Mesothelial cell of epicardium (in vitro differentiated cells): Measurements from ENCODE around the gene TSC1. TPM values are rescaled to one million over a fixed set of nuclear protein-coding genes. Genes with fewer than 3 reads are reported as not detected.

Experiments used
- DNase-seq, 2 experiments: peaks; one replicate each; pipeline ENCODE4 v3.0.0; 2021; ENCODE audit warnings: low spot score in 2 of 2; ENCODE audit not compliant: unreplicated experiment in 2 of 2
- H3K27ac Mint-ChIP-seq: 2 replicates; pipeline ENCODE4 v1.8.0; 2021; ENCODE audit warnings: mixed read lengths
- H3K27me3 Mint-ChIP-seq: 2 replicates; pipeline ENCODE4 v1.8.0; 2021; ENCODE audit warnings: low read depth, mixed read lengths
- H3K36me3 Mint-ChIP-seq: 2 replicates; pipeline ENCODE4 v1.8.0; 2021; ENCODE audit warnings: mixed read lengths
- H3K4me1 Mint-ChIP-seq: 2 replicates; pipeline ENCODE4 v1.8.0; 2021; ENCODE audit warnings: mixed read lengths
- H3K4me3 Mint-ChIP-seq: 2 replicates; pipeline ENCODE4 v1.8.0; 2021; ENCODE audit warnings: mild to moderate bottlenecking, moderate library complexity, mixed read lengths
- H3K9me3 Mint-ChIP-seq: 2 replicates; pipeline ENCODE4 v1.8.0; 2021; ENCODE audit warnings: mixed read lengths
- total RNA-seq: library from RNA; stranded (reverse); gene quantifications from 3 replicates; pipeline ENCODE4 v1.2.1, GENCODE V29; 2021
- TF ChIP-seq, protein P1 (sequence below): fragments of 200-600 bp; sonication (generic); IDR thresholded peaks from one replicate; pipeline ENCODE4 v1.5.0; 2021; ENCODE audit warnings: antibody characterized with exemption; ENCODE audit not compliant: unreplicated experiment

Gene TSC1
- total RNA-seq, 1 donor from 2014 or later = 68.5 TPM

DNA sequence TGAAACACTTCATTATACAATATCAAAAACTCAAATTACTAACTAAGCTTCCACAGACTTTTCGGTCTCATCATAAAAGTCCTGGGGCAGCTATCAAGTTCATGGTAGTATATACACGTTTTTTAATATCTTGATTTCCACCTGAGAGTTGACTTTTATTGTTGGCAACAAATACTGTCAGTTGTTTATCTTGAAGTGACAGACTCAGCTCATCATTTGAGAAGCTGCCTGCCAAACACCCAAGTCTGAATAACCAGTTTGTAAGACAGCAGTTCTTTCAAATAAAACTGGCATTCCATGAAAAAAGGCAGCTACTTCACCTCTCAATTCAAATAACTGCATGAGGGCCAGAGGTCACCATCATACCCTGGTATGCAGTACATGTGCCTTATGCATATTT lies 35.1 kb downstream of the TSC1 start:
- no peak for DNase-seq
- Mint-ChIP-seq H3K4me1 (no peaks in the 10 kb centered on the region), H3K36me3 (peaks cover 34% of the 10 kb centered on the region), H3K9me3 (no peaks in the 10 kb centered on the region), H3K4me3 (no peak overlapping the region), H3K27me3 (no peaks in the 10 kb centered on the region), H3K27ac (no peak overlapping the region)
- TF ChIP-seq, protein P1, sequence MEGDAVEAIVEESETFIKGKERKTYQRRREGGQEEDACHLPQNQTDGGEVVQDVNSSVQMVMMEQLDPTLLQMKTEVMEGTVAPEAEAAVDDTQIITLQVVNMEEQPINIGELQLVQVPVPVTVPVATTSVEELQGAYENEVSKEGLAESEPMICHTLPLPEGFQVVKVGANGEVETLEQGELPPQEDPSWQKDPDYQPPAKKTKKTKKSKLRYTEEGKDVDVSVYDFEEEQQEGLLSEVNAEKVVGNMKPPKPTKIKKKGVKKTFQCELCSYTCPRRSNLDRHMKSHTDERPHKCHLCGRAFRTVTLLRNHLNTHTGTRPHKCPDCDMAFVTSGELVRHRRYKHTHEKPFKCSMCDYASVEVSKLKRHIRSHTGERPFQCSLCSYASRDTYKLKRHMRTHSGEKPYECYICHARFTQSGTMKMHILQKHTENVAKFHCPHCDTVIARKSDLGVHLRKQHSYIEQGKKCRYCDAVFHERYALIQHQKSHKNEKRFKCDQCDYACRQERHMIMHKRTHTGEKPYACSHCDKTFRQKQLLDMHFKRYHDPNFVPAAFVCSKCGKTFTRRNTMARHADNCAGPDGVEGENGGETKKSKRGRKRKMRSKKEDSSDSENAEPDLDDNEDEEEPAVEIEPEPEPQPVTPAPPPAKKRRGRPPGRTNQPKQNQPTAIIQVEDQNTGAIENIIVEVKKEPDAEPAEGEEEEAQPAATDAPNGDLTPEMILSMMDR = no peak

DNA sequence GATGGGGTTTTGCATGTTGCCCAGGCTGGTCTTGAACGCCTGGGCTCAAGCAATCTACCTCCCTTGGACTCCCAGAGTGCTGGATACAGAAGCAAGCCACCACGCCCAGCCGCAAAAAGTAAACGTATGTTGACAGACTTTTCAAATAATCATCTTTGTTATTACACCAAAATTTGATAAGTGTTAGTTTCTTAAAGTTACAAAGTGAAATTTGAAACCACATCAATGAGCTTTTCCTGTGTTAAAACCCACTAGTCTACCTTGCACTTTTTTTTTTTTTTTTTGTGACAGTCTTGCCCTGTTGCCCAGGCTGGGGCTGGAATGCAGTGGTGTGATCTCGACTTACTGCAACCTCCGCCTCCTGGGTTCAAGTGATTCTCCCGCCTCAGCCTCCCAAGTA lies 35.8 kb downstream of the TSC1 start:
- Mint-ChIP-seq H3K27me3 (no peaks in the 10 kb centered on the region), H3K4me3 (no peak overlapping the region), H3K27ac (no peak overlapping the region), H3K4me1 (no peaks in the 10 kb centered on the region), H3K36me3 (peaks cover 36% of the 10 kb centered on the region), H3K9me3 (no peaks in the 10 kb centered on the region)
- TF ChIP-seq, protein P1 = no peak
- DNase-seq = no peak

DNA sequence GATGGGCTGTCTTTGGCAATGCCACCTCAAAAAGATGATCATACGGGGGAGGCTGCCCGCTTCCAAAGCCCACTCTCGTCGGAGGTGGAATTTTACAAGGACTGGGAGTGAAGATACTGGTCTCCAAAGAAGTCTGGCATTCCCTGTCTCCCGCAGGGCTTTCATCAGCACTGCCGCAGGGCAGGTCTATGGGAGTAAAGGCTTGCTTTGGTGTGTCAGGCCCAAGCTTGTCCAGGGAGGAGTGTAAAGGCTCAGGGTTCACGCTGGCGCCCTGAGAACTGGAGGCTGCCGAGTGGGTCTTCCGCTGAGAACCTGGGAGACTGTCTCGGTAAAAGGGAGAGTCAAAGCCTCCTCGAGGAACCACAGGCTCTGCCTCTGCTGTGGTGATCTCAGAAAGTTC lies 38.7 kb downstream of the TSC1 start:
- DNase-seq = no peak
- Mint-ChIP-seq H3K27me3 (no peaks in the 10 kb centered on the region), H3K27ac (no peak overlapping the region), H3K9me3 (no peaks in the 10 kb centered on the region), H3K4me3 (no peak overlapping the region), H3K36me3 (peaks cover 39% of the 10 kb centered on the region), H3K4me1 (no peaks in the 10 kb centered on the region)
- TF ChIP-seq, protein P1 = no peak

DNA sequence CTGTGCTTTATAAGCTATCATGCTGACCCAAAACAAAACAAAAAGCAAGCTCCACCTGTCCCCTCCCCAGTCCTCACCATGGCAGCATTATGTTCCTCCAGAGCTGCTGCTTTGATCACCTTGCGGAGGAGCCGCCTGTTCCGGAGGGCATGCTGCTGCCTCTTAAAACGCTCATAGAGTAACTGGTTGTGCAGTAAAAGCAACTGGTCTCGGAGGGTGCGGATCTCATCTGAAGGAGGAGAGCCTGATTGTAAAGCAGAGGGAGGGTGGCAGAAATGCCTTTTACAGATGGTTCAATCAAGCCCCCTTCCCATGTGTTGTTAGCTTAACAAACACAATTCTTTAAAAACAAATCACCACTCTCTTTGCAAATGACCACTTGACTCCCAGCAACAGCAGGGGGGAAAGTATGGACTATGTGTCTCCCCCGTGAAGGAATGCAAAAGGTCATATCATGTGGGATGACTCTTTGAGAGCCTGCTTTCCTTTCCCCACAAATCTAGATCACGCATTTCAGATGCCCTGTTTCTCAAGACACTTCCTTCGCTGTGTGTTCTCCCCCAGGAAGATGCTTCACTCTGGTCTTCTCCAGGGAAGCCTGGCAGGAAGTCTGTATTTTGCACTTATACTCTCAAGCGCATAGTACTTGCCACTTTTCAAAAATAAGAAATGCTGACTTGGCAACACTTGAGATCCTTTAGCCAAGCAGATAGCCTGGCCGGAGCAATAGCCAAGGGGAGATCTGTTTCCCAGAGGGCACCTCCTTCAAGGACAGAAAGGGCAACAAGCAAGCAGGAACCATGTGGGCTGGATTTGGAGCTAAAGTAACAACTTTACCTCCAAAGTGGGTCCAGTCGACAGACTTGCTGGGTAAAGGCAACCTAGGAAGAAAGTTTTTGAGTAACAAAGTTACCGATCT lies 40.6 kb downstream of the TSC1 start:
- H3K27ac Mint-ChIP-seq = no peak overlapping the region
- H3K36me3 Mint-ChIP-seq = peaks cover 35% of the 10 kb centered on the region
- H3K9me3 Mint-ChIP-seq = no peaks in the 10 kb centered on the region
- DNase-seq = no peak
- H3K4me1 Mint-ChIP-seq = no peaks in the 10 kb centered on the region
- no peak overlapping the region for H3K4me3 Mint-ChIP-seq
- H3K27me3 Mint-ChIP-seq = no peaks in the 10 kb centered on the region
- TF ChIP-seq, protein P1 = no peak

DNA sequence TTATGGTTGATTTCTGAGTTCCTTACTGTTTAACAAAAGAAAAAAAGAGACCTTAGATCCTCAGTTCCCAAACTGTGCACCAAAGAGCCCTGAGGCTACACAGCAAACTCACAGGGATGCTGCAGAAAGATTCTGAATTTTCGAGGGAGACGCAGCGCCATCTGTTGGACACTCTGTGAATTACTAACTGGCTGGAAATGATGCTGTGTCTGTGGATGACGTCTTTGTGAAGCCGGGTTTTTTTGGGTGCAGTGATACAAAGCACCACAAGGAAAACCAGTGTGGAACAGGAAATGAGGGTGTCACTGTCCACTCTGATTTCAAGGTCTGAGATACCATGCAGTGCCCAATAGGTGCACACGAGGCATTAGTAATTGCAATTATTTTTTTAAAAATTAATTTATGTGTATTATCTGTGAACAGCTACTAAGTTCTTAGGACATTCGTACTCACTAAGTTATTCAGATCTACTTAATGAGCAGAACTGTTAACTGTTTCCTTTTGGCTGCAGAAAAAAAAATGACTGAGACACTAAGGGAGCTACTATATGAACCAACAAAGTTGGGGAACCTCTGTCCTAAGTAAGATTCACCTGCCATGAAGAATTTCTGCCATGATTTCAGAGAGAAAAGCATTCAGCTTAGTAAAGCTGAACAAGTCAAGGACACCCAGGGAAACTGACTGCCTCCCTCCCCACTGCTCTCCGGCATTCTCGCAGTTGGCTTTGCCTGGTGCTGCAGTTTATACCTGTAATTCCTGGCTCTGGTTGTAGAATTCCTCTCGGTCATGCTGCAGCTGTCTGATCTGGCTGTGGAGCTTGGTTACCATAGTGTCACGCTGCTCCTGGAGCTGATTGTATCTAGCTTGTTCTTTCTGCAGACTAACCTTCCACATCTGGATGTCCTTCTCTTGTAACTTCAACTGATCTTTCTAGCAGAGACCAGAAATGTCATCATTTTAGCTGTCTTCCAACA lies 42.3 kb downstream of the TSC1 start:
- DNase-seq = peak; percentile 46 to 88
- Mint-ChIP-seq H3K9me3 (no peaks in the 10 kb centered on the region), H3K4me3 (no peak overlapping the region), H3K27ac (no peak overlapping the region), H3K27me3 (no peaks in the 10 kb centered on the region), H3K36me3 (peaks cover 44% of the 10 kb centered on the region), H3K4me1 (no peaks in the 10 kb centered on the region)
- TF ChIP-seq, protein P1 = peak; percentile 98
